LNCaP clone FGC (cell line): ENCODE results near the gene GREM2.

Source experiments
- DNase-seq: peaks from one replicate; pipeline ENCODE4 v3.0.0-alpha.2; 2011; ENCODE audit warnings: low read depth
- H3K4me3 ChIP-seq: 2 replicates; pipeline ENCODE4 v1.5.1; 2011; ENCODE audit warnings: mild to moderate bottlenecking, low read depth, low read length, control low read depth
- CTCF ChIP-seq: IDR thresholded peaks from 2 replicates; pipeline ENCODE4 v1.5.1; 2012; ENCODE audit warnings: mild to moderate bottlenecking; ENCODE audit not compliant: control insufficient read depth, insufficient read depth; ENCODE audit errors: extremely low read depth

The GREM2 gene

DNA sequence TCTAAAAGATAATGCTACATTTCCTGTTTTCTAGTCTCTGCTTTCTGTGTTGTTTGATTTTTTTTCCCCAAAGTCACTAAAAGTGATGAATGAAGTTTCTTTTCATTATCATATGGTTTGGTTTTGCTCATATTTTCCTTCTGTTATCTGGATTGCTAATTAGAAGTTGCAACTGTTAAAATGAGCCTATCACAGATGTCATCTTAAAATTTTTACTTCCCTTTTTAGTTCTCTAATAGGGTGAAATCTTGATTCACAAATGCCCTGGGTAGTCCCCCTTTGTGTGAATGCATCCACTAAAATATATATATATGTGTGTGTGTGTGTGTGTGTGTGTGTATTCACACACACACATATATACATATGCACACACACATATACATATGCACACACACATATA, 144.1 kb downstream of the GREM2 start:
- DNase-seq: no peak
- no peak for TF ChIP-seq CTCF
- H3K4me3 ChIP-seq: no peak overlapping the region

DNA sequence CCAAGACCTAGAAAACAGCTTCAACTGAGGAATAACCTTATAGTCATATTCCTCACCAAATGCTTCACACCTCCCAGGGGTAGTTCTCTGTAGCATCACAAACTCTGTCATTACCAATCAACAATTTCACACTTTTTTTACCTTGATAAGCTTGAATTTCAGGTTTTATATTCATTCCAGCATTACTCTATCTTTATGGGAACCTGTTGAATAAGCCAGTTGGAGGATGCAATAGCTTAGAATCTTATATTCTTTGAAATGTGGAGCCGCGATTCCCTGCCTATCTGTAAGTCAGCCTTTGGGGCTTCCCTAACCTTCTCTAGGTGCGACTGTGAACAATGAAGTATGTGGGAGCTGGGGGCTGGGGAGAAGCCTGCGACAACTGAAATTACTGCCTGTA, 145.4 kb downstream of the GREM2 start:
- no peak overlapping the region for H3K4me3 ChIP-seq
- DNase-seq: no peak
- TF ChIP-seq CTCF: no peak

DNA sequence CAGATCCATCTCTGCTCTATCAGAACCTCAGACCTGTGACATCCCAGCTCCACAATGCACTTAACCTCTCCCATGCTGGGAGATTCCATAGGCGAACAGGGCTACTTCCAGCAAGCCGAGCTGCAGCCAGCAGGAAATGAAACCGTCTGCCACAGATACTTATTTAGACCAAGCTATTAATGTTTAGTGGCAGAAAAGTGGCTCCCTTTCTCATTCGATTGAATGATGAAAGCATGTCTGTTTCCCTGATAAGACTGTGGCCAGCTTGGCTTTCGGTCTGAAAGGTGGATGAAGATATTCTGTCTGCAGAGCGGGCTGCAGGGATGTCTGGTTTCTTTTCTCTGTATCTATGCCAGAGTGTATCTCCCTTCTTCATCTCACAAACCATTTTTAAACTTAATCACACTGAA, 146.4 kb downstream of the GREM2 start:
- H3K4me3 ChIP-seq: no peak overlapping the region
- TF ChIP-seq CTCF: no peak
- no peak for DNase-seq

- no peak overlapping the region for H3K4me3 ChIP-seq
- no peak for DNase-seq
- no peak for TF ChIP-seq CTCF
These were observed 147.9 kb downstream of the GREM2 start for GRCh38 chr1:240464099-240464498.

- no peak for TF ChIP-seq CTCF
- DNase-seq: no peak
These were observed 149.1 kb downstream of the GREM2 start for GRCh38 chr1:240462766-240463395.

DNA sequence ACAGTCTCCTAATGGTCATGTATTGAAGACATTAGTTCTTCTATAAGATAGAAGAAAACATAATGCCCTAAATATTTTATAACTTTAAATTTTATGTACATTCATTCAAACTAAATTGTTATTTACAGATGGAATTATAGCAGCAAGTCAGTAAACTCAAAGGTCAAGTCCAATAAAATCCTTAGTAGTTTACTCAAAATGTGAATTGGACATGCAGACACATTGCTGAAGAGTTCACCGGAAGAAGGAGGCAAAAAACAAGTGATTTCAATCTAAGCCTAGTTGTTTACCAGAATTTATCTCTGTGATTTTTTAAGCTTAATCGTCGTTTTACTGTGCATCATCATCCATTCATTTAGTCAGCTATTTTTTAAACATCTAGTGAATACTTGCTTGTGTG, 149.7 kb downstream of the GREM2 start:
- TF ChIP-seq CTCF: no peak
- no peak for DNase-seq
- no peak overlapping the region for H3K4me3 ChIP-seq

More at GRCh38 chr1:240462766-240463395, 149.1 kb downstream of the GREM2 start:
- H3K4me3 ChIP-seq: no peak overlapping the region

DNA sequence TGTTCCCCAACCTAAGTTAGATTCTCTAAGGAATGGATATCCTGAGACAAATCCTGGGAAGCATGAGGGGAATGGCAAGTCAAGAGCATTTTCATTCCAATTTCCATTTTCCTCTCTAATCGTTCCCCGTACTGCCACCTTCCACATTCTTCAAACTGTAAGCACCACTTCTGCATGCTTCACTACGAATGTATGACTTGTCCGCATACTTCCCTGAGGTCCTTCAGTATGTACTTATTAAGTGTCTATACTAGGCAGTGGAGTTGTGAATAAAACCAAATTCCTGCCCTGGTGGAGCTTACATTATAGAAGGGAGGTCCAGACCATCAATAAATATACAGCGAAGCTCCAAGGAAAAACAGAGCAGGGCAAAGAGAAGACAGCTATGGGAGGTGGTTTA, 154.8 kb downstream of the GREM2 start:
- no peak for DNase-seq
- TF ChIP-seq CTCF: no peak
- H3K4me3 ChIP-seq: no peak overlapping the region
